GM21786 (cell line): ENCODE results near the gene CLCA1.

Experiments
- ATAC-seq: cut with Tn5 transposase; IDR thresholded peaks from one replicate; pipeline ENCODE4 v1.9.1; 2021; ENCODE audit not compliant: unreplicated experiment

The CLCA1 gene

GRCh38 chr1:86503406-86504136 is 34.8 kb downstream of the CLCA1 start:
- no peak for ATAC-seq

DNA sequence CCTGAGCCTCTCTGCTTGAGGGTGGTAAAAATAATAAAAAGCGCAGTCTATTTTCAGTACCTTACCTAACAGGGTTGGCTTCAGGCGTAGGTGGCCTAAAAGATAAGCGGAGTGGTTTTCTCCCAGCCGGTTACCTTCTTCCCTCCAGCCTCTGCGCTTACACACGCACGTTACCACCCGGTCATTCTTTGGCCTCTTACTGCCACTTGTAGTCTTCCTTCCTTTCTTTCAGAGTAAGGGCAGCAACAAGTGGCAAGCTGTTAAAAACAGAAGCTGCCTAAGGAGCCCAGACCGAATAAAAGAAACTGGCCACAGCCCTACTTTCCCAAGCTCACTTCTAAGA is 35.4 kb downstream of the CLCA1 start:
- no peak for ATAC-seq

- no peak for ATAC-seq
These were observed 36.3 kb downstream of the CLCA1 start for GRCh38 chr1:86504895-86505563.

DNA sequence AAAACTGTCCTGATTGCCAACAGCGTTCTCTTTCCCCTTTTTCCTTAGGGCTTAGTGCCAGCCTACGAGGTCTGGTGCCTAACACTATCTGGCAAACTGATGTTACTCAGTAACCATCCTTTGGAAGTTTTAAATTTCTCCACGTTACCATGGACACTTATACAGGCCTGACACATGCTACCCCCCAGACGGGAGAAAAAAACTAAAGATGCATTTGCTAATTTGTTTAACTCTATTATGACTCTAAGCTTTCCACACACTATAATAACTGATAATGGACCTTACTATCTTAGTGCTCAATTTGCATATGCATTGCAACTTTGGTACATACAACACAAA is 36.8 kb downstream of the CLCA1 start:
- ATAC-seq: no peak

DNA sequence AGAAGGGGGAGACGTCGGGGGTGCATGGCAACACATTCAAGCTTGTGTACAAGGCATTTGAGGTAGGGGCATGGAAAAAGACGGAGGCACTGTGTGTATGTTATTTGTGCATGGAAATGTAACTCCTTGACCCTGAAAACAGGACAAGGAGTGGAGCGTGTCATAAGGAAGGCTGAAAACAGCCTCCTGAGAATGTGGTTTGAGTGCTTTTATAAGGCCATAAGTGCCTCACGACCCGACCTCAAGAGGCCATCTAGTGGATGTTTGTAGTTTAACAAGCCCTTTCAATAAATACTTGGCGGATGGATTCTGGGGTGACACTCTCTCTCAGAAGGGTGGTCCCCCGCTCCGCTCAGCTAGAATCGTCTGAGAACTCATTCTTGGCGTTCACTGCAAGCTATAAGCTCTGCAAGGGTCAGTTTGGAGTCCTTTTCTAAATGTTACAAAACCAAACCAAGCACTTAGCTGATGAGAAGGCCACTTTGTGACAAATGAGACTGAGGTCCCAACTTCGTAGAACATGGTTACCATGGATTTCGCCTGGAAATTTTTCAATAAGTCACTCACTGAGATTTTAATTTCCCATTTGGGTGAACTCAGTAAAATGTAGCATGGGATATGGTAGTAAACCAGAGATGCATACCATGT is 39.3 kb downstream of the CLCA1 start:
- no peak for ATAC-seq

GRCh38 chr1:86508583-86508969 is 39.8 kb downstream of the CLCA1 start:
- ATAC-seq: no peak

- no peak for ATAC-seq
These were observed 46.9 kb downstream of the CLCA1 start for GRCh38 chr1:86515597-86515996.

DNA sequence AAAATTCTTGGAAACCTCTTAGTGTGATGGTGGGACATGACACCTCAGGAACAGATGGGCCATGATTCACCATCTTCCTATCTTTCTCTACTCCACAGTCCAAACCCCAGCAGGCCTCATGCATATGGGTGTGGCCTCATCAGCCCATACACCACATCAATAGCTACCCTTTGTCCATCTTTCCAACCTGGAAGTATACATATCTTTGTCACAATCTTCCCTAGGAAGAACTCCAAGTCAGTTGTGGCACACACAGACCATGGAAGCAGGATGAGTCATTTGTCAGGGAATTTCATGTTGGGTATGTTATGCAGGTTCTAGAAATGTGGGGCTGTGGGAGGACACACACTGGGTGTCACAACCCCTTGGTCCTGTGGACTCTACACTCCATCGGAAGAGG is 47.6 kb downstream of the CLCA1 start:
- no peak for ATAC-seq

DNA sequence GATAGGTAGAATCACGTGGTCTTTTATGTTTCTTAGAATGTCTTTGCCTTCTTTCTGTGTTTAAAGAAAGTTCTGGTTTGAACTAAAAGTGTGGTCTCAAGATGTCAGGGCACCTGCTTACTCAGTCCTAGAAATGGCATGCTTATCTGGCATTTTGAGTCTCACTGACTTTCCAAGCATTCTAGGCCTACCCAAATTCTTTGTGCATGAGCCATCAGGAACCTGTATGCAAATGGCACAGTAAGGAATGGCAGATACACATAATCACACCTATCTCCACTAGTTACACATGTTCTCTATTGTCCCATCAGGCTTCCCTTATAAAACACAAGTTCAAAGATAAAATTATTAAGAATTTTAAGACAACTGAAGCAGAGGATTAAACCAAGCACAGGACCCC is 48.6 kb downstream of the CLCA1 start:
- no peak for ATAC-seq

GRCh38 chr1:86520789-86521521 is 52.2 kb downstream of the CLCA1 start:
- no peak for ATAC-seq

DNA sequence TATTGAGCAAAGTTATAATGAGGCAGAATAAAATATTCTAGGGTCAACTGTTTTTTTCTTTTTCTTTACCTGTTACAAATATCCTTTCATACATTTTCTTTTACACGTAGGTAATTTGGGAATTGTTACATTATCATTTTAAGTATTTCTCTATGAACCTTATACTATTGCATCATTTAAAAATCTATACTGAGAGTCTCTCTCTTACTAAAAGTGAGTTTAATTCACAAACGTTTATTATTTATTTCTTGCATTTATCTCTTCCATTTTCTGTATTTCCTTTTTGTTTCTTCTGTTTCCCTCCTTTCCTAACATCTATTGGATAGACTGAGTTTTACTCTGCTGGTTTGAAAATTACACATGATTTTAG is 52.8 kb downstream of the CLCA1 start:
- ATAC-seq: no peak

DNA sequence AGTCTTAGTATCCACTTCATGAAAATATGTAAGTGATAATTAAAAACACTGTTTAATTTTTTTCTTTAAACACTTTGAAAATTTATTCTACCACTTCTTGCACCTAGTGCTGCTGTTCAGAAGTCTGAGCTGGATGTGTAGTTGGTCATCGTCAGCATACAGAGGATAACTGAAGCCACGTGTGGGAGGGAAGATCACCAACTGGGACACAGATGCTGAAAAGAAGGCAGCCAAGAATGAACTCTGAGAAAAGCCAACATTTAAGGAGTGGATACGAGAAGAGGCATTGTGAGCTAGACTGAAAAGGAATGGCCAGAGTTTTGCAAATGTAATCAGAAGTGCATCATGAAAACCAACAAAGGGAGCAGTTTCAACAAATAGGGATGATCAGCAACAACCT is 53.5 kb downstream of the CLCA1 start:
- no peak for ATAC-seq

DNA sequence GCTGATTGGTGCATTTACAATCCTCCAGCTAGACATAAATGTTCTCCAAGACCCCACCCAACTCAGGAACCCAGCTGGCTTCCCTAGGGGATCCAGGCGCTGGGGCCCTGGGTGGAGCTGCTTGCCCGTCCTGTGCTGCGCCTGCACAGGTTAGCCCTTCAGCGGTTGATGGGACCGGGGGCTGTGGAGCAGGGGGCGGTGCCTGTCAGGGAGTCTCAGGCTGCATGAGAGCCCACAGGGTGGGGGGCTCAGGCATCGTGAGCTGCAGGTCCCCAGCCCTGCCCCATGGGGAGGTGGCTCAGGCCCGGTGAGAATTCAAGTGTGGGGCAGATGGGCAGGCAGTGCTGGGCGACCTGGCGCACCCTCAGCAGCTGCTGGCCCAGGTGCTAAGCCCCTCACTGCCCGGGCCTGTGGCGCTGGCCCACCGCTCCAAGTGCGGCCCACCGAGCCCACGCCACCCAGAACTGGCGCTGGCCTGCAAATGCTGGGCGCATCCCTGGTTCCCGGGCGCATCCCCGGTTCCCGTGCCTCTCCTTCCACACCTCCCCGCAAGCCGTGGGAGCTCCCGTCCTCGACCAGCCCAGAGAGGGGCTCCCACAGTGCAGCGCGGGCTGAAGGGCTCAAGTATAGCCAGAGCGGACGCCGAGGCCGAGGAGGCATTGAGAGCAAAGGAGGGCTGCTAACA is 55.1 kb downstream of the CLCA1 start:
- no peak for ATAC-seq

DNA sequence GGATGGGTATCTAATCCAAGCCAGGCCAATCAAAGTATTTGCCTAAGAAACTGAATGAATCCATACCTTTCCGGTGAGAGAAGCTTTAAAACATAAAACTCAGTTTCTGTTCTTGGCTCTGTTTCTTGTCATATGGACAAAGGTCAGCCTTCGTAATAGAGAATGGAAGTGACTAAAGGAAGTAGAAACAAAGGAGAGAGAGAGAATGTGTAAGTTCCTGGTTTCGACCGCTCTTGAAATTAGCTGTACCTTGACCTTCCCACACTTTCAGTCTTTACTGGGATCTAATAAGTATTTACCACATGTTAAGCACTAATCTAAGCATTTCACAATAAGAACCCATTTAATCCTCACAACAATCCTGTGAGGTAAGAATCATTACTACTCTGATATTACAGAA is 58.6 kb downstream of the CLCA1 start:
- no peak for ATAC-seq

DNA sequence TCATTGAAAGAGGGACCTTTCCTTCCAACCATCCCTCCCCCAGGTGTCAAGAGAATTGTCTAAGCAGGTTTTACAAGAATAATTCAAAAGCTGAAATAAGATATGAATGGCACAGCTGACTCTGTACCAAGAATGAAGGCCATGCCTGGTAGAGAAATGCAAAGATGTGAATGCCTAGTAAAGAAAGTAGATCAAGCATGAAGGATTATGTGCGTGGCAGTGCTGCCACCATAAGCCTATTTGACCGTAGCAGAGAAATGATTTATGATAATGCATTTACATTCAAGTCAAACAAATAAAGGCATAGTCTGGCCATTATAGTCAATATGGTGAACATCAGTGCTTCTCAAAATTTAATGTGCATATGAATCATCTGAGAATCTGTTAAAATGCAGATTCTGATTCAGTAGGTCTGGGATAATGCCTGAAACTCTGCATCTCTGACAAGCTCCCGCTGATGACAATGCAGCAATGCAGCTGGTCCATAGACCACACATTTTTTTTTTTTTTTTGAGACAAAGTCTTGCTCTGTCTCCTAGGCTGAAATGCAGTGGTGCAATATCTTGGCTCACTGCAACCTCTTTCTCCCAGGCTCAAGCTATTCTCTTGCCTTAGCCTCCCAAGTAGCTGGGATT is 61.6 kb downstream of the CLCA1 start:
- ATAC-seq: no peak

DNA sequence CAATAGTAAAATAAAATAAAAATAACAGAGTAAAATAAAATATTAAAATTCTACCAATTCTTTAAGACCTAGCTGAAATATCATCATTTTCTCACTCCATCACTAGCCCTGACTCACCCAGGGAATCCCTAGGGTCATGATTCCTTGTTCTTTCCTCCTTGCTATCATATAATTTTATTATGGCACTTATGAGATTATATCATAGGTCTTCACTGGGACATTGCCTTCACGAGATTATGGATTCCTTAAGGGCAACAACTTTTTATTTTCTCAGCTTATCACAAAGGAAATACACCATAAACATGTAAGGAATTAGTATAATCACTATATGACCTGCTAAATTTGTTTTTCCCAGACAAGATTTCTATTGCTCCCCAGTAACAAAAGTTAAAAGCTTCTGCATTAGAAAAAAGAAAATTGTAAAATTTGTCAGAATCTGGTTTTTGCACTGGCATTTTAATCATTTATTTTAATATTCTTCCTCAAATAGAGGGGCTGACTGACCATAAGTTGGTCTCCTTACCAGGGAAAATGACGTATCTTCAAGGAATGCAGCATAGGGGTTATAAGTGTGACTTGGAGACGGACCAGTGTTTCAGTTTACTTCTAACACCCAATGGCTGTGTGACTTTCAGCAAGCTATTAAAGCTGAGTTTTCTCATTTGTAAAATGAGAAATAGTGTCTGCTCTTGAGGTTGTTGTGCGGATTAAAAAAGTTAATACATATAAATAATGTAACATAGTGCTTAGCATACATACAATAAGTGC is 69.4 kb downstream of the CLCA1 start:
- no peak for ATAC-seq

GRCh38 chr1:86538775-86539174 is 70.0 kb downstream of the CLCA1 start:
- no peak for ATAC-seq

- no peak for ATAC-seq
These were observed 73.1 kb downstream of the CLCA1 start for GRCh38 chr1:86541859-86542258.

DNA sequence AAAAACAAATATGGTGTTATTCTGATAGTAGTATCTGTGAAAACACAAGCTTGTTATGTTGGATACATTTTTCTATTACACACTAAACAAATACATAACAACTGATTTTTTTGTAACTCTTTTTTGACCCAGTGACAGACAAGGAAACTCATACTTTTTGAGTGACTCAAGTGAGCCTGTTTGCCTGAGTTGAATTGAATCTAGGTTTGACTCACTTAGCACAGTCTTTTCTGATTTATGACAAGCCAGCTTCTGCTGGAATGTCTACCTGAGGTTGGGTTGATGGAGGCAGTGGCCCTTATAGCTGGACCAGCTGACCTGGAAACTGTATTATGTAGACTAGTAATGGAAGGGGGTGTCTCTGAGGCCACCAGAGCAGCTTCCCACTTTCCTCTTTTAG is 73.9 kb downstream of the CLCA1 start:
- no peak for ATAC-seq

DNA sequence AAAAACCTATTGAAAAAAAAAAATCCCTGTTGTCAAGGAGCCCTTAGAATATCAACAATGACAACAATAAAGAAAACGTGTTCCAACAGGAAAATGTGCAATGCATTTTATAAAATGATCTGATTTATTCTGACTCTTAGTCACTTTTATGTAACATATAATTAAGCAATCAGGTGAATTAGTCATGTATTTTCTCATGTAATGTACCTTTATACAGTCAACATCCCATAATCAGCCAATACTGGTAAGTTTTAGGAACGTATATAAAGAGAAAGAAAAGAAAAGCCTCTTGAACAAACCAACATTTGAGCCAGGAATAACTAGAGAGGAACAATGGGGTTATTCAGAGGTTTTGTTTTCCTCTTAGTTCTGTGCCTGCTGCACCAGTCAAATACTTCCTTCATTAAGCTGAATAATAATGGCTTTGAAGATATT is 78.1 kb downstream of the CLCA1 start, which contains the start of gene CLCA4:
Gene CLCA4, plus strand, starts transcription at position 292 of the 435 bp plus-strand sequence. Its CDS starts 42 bp downstream, at position 334.
- no peak for ATAC-seq
